AG04449 (cell line): Measurements from ENCODE around the gene FLCN.

Experiments
- CTCF ChIA-PET: fragments of 350-600 bp; formaldehyde crosslinking; extraction: SDS; loops from one replicate; lab custom pipeline; 2021; ENCODE audit warnings: antibody characterized with exemption; lab: Yijun Ruan, JAX
- POLR2A ChIA-PET: fragments of 400-600, 350-600 bp; formaldehyde crosslinking; extraction: SDS; loops from one replicate; lab custom pipeline; 2020; ENCODE audit warnings: antibody characterized with exemption, inconsistent platforms; lab: Yijun Ruan, JAX
- DNase-seq: peaks from one replicate; pipeline ENCODE4 v3.0.0-alpha.2; 2010; ENCODE audit warnings: low read depth, low spot score
- H3K4me3 ChIP-seq: 2 replicates; pipeline ENCODE4 v1.5.1; 2011; ENCODE audit warnings: low read depth, mild to moderate bottlenecking, control low read depth, low read length
- TF ChIP-seq, protein P1 (sequence below): IDR thresholded peaks from one replicate; pipeline ENCODE4 v1.5.1; 2011; ENCODE audit warnings: mild to moderate bottlenecking, moderate library complexity, low read length, control low read depth, inconsistent platforms; ENCODE audit not compliant: insufficient read depth; ENCODE audit errors: missing control alignments

FLCN gene

GRCh38 chr17:17203173-17203730, 33.7 kb downstream of the FLCN start:
- no peak for DNase-seq
- TF ChIP-seq, protein P1, sequence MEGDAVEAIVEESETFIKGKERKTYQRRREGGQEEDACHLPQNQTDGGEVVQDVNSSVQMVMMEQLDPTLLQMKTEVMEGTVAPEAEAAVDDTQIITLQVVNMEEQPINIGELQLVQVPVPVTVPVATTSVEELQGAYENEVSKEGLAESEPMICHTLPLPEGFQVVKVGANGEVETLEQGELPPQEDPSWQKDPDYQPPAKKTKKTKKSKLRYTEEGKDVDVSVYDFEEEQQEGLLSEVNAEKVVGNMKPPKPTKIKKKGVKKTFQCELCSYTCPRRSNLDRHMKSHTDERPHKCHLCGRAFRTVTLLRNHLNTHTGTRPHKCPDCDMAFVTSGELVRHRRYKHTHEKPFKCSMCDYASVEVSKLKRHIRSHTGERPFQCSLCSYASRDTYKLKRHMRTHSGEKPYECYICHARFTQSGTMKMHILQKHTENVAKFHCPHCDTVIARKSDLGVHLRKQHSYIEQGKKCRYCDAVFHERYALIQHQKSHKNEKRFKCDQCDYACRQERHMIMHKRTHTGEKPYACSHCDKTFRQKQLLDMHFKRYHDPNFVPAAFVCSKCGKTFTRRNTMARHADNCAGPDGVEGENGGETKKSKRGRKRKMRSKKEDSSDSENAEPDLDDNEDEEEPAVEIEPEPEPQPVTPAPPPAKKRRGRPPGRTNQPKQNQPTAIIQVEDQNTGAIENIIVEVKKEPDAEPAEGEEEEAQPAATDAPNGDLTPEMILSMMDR, result no peak
- POLR2A ChIA-PET, result no interaction called here
- CTCF ChIA-PET, result no interaction called here
- H3K4me3 ChIP-seq, result no peak overlapping the region

DNA sequence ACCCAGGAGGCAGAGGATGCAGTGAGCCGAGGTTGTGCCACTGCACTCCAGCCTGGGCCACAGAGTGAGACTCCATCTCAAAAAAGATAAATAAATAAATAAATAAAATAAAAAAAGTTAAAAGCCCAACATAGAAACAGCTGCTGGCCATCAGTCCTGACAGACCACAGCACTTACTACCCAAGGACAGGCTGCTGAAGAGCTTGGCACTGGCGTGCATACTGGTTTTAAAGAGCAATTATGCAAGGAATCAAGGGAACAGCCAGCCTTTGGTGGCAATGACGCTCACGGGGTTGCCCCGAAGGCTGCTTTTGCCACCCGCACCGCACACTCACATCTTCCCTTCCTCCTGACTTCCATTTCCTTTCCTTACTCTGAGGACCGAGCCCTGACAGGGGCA, 35.1 kb downstream of the FLCN start:
- TF ChIP-seq, protein P1, result no peak
- no peak for DNase-seq
- no peak overlapping the region for H3K4me3 ChIP-seq
- POLR2A ChIA-PET, result no interaction called here
- CTCF ChIA-PET, result interaction anchor here (1.0 kb wide), 1 partner anchor 204 kb away, joined by 3 read pairs; no protein-coding TSS in a partner anchor

GRCh38 chr17:17201271-17201670, 35.7 kb downstream of the FLCN start:
- CTCF ChIA-PET, result interaction anchor here (1.0 kb wide), 2 partner anchors 200 to 203 kb away, joined by 3 to 4 read pairs; no protein-coding TSS in a partner anchor
- TF ChIP-seq, protein P1, result no peak
- POLR2A ChIA-PET, result interaction anchor here (1.2 kb wide), 1 partner anchor 10 kb away, joined by 3 read pairs; no protein-coding TSS in a partner anchor
- no peak overlapping the region for H3K4me3 ChIP-seq
- DNase-seq, result no peak

- TF ChIP-seq, protein P1, result no peak
- ChIA-PET POLR2A (interaction anchor here (1.2 kb wide), 1 partner anchor 10 kb away, joined by 3 read pairs; no protein-coding TSS in a partner anchor), CTCF (interaction anchor here (1.0 kb wide), 1 partner anchor 200 kb away, joined by 4 read pairs; no protein-coding TSS in a partner anchor)
- H3K4me3 ChIP-seq, result no peak overlapping the region
- DNase-seq, result no peak
Observed at GRCh38 chr17:17200831-17201230, 36.1 kb downstream of the FLCN start.

- POLR2A ChIA-PET, result interaction anchor here (1.2 kb wide), 1 partner anchor 9 kb away, joined by 3 read pairs; no protein-coding TSS in a partner anchor
Observed at GRCh38 chr17:17200311-17200710, 36.7 kb downstream of the FLCN start.

GRCh38 chr17:17198281-17198680, 38.7 kb downstream of the FLCN start:
- CTCF ChIA-PET, result interaction anchor here (0.9 to 1.1 kb wide), 2 partner anchors 9 to 201 kb away, joined by 3 to 4 read pairs; no protein-coding TSS in a partner anchor
- DNase-seq, result no peak
- H3K4me3 ChIP-seq, result no peak overlapping the region
- TF ChIP-seq, protein P1, result no peak
- POLR2A ChIA-PET, result interaction anchor here (0.6 kb wide), 1 partner anchor 192 kb away, joined by 6 read pairs; no protein-coding TSS in a partner anchor

More at GRCh38 chr17:17200311-17200710, 36.7 kb downstream of the FLCN start:
- no peak overlapping the region for H3K4me3 ChIP-seq
- no peak for DNase-seq
- CTCF ChIA-PET, result interaction anchor here (1.0 kb wide), 1 partner anchor 200 kb away, joined by 4 read pairs; no protein-coding TSS in a partner anchor
- TF ChIP-seq, protein P1, result no peak
